ENCODE data around the gene MARCHF2.

The MARCHF2 gene

DNA sequence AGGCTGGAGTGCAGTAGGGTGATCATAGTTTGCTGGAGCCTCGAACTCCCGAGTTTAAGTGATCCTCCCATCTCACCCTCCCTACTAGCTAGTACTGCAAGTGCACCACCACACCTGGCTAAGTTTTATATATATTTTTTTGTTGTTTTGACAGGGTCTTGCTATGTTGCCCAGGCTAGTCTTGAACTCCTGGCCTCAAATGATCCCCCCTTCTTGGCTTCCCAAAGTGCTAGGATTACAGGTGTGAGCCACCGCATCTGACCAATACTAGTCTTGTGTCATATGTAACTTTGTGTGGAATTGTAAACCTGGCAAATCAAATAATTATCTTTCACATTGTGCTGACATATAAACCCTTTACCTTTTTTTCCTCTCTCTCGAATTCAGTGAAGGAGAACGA lies 41.9 kb downstream of the MARCHF2 start:
- no peak for DNase-seq

- DNase-seq = no peak
These were observed 43.0 kb downstream of the MARCHF2 start for GRCh38 chr19:8456064-8456463.

DNA sequence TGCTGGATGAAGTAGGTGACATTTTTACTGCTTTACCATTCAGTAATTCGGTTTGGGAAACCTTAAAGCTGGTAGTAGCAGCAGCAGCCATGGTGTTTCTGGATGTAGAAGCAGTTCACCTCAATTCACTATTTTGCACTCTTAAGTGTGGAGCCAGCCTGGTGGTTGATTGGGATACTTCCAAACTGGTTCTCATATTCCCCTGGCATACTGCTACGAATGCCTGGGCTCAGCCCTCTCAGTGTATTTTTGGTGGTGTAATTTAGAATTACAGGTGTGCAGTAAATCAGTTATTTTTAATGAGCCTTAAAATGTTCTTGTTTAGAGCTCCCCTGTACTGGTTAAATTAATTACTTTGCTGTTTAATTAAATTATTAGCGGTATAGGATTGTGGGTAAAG lies 44.1 kb downstream of the MARCHF2 start:
- DNase-seq = no peak

- DNase-seq = no peak
These were observed 44.7 kb downstream of the MARCHF2 start for GRCh38 chr19:8457827-8458226.

DNA sequence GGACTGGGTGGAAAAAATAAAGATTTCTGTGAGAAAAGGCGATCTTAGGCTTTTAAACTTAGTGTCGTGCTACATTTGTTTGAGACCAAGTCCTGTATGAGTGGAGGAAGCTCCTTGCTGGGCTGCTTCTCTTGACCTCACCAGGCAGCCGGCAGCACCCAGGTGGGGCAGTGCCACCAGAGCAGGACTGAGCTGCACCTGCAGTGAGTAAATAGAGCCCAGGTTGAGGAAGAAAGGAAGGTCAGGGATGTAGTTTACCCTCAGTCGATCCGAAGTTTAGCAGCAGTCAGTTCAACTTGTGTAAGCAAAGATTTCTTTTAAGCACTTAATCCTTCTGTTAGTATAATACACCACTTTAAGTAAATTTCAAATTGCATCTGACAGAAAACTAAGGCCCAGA lies 45.3 kb downstream of the MARCHF2 start:
- DNase-seq = no peak

DNA sequence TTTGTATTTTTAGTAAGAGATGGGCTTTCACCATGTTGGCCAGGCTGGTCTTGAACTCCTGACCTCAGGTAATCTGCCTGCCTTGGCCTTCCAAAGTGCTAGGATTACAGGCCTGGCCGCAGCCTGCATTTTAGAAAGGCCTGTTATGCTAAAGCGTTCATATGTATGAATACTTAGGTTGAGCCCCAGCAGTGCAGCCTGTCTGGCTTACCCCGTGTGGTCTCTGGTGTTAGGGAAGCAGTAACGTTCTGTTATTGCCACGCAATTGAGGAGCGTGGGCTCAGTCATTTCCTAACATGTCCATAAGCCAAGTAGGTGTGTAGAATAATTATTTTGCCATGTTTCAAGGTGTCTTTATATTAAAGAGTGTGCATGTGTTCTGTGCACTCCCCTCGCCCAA lies 46.0 kb downstream of the MARCHF2 start:
- DNase-seq = no peak

GRCh38 chr19:8459520-8460270 lies 46.6 kb downstream of the MARCHF2 start:
- DNase-seq = no peak

DNA sequence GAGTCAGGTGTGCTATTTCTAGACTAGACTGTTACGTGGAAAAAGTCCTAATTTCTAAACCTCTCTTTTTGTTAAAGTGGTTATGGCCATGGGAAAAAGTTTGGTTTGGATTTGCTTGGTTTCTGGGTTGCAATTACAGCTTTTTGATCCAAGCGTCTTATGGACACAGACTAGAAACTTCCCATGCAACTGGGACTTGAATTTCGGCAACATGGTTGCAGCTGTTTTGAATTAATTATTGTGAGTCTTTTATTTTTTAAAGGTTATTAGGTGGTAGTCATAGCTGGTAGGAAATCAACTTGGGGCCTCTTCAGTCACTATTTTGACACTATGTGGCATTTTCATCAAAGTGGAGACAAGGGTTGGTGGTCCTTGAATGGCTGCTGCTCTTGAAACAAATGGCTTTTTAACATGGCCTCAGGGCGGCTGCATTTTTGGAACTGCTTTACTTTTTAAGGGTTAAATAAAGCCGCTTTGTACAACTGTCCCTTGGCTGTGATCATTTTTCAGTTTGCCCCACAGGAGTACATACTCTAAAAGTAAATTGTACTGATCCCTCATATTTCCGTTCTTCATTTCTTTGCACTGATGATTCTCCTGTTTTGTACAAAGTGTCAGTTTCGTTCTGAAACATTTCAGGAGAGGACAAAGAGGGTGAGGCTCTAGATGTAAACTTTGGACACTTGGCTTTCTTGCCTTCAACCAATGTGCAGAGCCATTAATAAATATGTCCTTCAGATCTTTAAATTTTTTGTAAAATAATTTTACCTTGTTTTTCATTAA lies 47.6 kb downstream of the MARCHF2 start:
- DNase-seq = no peak

GRCh38 chr19:8461376-8461775 lies 48.3 kb downstream of the MARCHF2 start:
- DNase-seq = no peak

DNA sequence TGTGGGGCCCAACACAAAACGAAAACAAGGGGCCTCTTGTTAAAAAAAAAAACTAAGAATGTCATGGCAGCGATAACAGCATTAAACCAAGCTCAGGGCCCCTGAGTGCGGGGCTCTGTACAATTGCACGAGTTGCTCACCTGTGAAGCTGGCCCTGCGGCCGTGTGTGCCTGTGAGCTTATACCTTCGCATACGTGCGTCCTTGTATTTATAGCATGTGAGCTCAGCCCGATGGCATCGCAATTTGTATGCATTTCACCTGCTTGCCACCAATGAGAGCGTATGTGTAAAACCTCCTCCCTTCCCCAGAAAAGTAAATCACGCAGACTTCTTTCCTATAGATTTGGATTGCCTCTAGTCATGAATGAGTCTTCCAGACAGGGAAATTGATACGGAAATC lies 48.8 kb downstream of the MARCHF2 start:
- DNase-seq = no peak

DNA sequence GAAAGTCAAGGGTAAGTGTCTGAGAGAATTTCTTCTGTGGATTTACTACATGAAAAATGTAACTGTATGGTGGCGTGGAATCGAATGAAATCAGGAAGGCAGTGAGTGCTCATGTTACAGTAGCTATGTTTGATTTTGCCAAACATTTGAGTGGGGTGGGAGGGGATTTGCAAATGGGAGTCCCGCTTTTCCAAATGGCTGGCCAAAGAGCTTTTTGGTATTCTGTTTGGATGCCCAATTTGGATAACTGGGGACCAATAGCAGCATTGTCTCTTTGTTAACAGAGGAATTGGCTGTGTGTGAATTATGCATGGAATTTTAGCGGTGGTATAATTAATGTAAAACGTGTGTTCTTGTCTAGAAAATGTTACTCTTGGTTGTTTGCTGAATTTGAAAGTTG lies 49.5 kb downstream of the MARCHF2 start:
- DNase-seq = no peak

DNA sequence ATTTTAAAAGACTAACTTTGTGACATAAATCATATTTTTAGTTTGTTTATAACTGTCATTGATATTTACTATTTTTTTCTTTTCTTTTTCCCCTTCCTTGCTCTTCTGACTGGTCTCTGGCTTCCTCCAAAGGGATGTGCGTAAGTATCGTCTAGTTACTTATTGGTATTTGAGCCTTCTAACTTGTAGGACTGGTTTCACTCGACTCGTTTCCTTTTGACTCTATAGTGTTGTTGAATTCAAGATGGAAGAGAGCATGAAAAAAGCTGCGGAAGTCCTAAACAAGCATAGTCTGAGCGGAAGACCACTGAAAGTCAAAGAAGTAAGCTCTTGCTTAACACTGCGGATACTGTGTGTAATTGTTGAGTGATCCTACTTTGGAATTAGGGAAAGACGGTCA lies 50.3 kb downstream of the MARCHF2 start:
- DNase-seq = no peak

DNA sequence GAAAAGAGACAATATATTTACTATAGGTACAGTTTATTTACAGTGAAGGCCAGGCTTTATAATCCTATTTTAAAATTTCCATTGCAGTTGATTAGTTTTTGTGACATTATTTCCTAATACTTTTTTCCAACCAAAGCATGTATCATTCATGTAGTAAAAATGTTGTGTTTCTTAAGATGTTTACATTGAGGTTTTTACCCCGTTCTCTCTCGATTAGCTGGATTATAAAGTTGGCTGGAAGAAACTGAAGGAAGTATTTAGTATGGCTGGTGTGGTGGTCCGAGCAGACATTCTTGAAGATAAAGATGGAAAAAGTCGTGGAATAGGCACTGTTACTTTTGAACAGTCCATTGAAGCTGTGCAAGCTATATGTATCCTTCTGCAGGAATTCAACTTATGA lies 52.9 kb downstream of the MARCHF2 start:
- DNase-seq = no peak

DNA sequence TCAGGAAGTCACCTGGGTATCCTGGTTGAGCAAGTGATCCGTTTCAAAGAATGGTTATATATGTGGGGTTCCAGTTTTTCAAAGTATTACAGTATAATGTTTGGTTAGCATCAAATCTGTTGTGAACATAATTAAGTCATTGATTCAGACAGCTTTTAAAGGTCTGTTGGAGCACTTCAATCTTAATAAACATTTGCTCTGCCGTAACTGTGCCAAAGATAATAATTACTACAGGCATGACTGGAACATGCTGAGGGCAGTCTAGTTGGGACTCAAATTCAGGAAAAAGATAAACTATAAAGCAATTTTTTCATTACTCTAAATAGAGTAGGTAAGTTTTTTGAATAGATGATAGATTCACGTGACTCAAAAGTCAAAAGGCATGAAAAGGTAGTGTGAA lies 55.0 kb downstream of the MARCHF2 start:
- DNase-seq = no peak

DNA sequence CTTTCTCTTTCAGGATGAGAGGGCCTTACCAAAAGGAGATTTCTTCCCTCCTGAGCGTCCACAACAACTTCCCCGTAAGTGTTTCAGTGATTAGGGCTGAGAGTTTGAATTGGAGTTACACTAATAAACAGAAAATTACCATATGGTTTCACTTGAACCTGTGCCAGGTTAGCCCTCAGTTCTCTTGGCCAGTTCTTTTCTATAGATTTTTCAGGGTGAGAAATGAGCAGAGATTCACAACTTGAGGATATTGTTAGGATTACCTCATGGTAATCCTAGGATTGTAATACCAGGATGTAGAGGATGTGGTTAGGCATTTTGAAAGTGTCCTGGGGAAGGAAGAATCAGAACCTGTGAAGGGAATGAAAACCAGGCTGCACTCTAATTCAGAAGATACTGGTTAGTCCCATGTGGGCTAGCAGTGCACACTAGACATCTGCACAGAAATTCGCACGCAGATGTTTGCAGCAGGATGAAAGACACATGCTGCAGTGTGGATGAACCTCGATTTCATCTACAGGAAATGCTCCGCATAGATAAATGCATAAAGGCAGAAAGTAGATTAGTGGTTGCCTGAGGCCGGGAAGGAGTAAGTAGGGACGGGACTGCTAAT lies 55.8 kb downstream of the MARCHF2 start:
- no peak for DNase-seq

- no peak for DNase-seq
These were observed 56.7 kb downstream of the MARCHF2 start for GRCh38 chr19:8469613-8470368.

GRCh38 chr19:8473648-8474476 lies 60.8 kb downstream of the MARCHF2 start:
- no peak for DNase-seq

- DNase-seq = no peak
These were observed 61.9 kb downstream of the MARCHF2 start for GRCh38 chr19:8475005-8475404.

DNA sequence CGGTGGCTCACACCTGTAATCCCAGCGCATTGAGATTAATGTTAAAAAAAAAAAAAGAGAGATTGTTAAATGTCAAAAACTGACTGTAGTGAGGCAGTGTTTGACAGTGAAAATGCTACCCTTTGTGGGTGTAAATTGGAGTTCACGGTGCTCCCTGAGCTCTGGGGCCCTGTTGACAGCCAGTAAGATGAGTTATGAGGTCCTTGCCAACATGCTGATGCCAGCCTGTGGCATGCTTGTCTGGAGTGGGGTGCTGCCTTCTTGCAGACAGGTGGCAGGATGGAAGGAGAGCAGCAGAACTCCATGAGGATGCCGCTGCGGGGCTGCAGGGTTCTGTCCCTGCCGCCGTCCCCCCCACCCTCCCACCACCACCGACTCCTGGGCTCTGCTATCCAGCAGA lies 63.4 kb downstream of the MARCHF2 start:
- DNase-seq = no peak

- no peak for DNase-seq
These were observed 64.8 kb downstream of the MARCHF2 start for GRCh38 chr19:8477889-8478288.

DNA sequence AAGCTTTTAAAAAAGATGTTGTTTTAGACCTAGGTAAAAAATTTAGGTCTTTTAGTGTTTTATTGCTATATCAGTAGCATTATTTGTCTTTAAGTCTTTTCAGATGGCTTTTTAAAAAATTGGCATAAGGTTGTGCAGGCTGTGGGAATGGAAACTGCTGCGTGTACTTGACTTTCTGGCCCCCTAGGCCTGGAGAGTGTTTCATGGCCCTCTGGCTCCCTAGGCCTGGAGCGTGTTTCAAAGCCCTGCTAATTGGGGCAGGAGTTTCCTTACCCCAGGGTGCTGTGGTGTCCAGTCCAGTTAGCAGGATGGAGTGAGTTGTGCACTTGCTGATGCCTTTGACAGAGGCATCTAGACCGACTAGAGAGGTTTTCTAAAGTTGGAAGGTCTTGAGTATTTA lies 65.5 kb downstream of the MARCHF2 start:
- no peak for DNase-seq

DNA sequence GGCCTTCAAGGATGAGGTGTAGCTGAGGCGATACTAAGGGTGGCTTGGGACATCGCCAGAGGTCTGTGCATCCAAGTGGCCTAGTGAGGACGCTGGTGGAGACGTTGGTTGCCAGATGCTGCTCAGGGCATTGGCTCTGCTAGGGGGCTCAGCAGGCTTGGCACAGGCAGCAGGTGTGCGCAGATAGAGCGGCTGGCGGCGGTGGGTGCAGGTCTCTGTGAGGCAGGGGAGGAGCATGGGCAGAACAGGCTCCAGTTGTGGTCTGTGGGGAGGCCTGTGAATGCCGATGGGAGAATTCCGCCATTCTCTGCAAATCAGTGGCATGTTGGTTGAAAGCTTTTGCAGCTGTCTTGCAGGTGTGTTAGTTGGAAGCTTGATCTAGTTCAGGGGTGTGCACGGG lies 68.1 kb downstream of the MARCHF2 start:
- DNase-seq = no peak

DNA sequence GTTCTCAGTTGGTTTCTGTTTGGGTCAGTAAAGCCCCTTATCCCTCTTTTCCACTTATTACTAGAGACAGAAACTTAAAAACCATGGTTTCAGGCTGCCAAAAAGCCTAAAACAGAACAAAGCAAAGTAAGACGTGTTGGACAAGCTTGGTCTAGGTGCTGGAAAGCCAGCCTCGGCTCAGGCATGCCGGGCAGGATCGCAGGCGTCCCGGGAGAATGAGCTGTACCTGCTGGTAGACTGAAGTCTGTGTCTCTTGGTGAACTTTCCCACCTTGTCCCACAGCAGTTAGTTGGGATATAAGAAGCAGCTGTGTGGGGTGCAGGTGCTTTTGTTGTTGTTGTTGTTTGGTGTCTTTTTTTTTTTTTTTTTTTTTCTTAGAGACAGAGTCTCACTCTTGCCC lies 68.5 kb downstream of the MARCHF2 start:
- DNase-seq = no peak
